Measurements from ENCODE around the gene CDC37L1.
"Not testable (repeated sequence)": the region's sequence is repeated elsewhere in the genome, so short reads cannot be mapped to it uniquely, and the experiment has no call there.

CDC37L1 gene

DNA sequence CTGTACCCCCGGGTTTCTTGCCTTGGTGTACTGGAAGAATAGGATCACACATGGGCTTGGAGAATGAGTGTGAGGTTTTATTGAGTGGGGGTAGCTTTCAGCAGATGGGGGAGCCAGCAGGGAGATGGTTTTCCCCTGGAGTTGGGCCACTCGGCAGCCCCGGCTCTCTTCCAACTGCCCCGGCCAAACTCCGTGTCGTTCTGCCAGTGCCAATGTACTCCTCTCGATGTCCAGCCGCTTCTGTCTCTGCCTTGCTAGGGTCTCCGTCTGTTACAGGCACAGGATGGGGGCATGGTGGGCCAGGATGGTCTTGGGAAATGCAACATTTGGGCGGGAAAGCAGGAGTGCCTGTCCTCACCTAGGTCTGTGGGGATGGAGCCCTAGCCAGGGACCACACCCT is 24.8 kb upstream of the CDC37L1 start:
- no peak for TF ChIP-seq ZFX (IDR thresholded peaks at IDR 0.05; ENCODE audit: borderline replicate concordance)
- TF ChIP-seq, protein P1, sequence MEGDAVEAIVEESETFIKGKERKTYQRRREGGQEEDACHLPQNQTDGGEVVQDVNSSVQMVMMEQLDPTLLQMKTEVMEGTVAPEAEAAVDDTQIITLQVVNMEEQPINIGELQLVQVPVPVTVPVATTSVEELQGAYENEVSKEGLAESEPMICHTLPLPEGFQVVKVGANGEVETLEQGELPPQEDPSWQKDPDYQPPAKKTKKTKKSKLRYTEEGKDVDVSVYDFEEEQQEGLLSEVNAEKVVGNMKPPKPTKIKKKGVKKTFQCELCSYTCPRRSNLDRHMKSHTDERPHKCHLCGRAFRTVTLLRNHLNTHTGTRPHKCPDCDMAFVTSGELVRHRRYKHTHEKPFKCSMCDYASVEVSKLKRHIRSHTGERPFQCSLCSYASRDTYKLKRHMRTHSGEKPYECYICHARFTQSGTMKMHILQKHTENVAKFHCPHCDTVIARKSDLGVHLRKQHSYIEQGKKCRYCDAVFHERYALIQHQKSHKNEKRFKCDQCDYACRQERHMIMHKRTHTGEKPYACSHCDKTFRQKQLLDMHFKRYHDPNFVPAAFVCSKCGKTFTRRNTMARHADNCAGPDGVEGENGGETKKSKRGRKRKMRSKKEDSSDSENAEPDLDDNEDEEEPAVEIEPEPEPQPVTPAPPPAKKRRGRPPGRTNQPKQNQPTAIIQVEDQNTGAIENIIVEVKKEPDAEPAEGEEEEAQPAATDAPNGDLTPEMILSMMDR (IDR thresholded peaks at IDR 0.05) = no peak
- no peak overlapping the region for H3K27ac ChIP-seq

DNA sequence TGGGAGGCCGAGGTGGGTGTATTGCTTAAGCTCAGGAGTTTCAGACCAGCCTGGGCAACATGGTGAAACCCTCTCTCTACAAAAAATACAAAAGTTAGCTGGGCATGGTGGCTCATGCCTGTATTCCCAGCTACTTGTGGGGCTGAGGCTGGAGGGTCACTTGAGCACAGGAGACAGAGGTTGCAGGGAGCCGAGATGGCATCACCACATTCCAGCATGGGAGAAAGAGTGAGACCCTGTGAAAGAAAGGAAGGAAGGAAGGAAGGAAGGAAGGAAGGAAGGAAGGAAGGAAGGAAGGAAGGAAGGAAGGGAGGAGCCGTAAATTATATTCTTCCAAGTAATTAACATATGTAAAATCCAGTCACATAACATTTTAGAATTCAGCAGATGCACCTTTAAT is 23.2 kb upstream of the CDC37L1 start:
- H3K27ac ChIP-seq = not testable (repeated sequence)

DNA sequence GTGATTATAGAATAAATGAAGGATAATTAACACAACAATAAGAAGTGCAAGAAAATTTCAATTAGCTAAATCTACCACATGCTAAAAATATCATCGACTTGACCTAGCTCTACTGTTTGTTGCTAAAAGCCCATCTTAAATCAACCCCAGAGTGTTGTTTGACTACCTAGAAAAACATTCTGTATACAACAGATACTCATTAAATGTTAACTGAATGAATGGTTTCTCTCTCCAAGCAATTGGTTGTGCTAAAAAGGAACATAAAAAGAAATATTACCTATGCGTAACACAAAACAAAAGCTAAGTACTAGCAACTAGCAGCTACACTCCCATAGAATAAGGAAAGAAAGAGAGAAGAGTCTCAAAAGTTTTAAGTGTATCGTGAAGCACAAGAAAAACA is 22.7 kb upstream of the CDC37L1 start:
- TF ChIP-seq ZFX (IDR thresholded peaks at IDR 0.05; ENCODE audit: borderline replicate concordance) = no peak
- TF ChIP-seq, protein P1 (IDR thresholded peaks at IDR 0.05) = no peak

DNA sequence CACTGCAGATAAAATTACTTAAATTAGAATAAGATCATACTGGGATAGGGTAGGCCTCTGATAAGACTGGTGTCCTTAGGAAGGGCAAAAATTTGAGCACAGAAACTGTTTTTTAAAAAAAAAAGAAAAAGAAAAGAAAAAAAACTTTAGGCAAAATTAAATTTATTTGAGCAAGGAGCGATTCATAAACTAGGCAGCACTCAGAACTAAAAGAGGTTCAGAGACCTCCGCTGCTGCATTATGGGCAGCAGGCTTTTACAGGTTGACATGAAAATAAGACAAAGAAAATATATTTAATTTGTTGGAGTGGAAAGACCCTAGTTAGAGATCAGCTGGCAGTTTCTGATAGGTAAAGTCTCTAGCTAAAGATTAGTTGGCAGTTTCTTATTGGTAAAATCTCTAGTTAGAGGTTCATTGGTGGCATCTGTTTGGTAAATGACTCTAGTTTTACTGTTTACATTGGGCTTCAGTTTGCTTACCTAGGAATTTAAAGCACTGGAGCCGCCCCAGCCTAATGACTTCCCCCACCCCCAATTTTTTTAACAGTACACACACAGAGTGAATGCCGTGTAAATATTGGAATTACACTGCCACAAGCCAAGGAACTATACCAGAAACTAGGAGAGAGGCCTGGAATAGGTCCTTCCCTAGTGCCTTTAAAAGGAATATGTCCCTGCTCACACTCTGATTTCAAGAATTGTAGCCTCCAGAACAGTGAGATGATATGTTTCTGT is 21.8 kb upstream of the CDC37L1 start:
- peak overlapping the region; percentile 18; the same call in 1 of the 2 replicates for H3K27ac ChIP-seq
- TF ChIP-seq, protein P1 (IDR thresholded peaks at IDR 0.05) = no peak

More for the DNA sequence above, 22.7 kb upstream of the CDC37L1 start:
- no peak overlapping the region for H3K27ac ChIP-seq

DNA sequence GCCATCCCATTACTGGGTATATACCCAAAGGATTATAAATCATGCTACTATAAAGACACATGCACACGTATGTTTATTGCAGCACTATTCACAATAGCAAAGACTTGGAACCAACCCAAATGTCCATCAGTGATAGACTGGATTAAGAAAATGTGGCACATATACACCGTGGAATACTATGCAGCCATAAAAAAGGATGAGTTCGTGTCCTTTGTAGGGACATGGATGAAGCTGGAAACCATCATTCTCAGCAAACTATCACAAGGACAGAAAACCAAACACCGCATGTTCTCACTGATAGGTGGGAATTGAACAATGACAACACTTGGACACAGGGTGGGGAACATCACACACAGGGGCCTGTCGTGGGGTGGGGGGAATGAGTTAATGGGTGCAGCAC is 18.7 kb upstream of the CDC37L1 start:
- H3K27ac ChIP-seq = not testable (repeated sequence)

DNA sequence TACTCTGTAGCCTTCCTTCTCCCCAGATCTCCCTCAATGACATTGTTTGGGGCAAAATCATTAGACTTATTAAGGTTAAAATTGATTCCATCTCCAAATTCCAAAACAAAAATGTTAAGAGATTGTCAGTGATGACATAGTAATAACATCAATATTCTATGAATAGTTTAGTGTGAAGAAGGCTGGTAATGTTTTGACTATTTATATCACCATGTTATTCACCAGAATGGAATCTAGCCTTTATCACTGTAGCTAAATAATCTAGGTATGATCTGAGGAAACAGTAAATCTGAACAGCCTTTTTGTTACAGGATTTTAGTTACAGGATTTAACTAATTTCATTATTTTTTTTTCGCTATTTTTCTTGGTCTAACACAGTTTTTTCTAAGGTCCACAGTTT is 18.2 kb upstream of the CDC37L1 start:
- H3K27ac ChIP-seq = peak overlapping the region; percentile 81; the same call in 1 of the 2 replicates
- TF ChIP-seq, protein P1 (IDR thresholded peaks at IDR 0.05) = no peak
- TF ChIP-seq ZFX (IDR thresholded peaks at IDR 0.05; ENCODE audit: borderline replicate concordance) = no peak

DNA sequence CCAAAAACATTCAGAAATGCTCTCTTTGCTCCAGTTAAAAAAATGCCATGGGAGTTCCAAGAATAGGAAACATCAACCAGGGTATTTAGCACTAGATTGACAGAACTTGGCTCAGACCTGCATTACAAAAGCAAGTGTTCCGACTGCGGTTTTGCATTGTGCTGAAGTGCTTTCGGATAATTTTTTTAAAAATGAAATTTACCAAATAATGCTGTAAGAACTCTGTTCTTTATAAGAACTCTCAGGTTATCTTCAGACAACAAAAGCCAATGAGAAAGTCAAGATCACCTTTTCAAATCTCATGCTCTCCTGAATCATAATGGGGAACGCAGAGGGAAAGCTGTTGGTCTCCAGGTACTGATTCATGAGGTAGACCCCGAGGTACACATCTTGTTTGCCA is 17.8 kb upstream of the CDC37L1 start:
- peak overlapping the region; percentile 81 for H3K27ac ChIP-seq

GRCh38 chr9:4662108-4662988 is 17.0 kb upstream of the CDC37L1 start, which contains the start of gene PLPP6:
Gene PLPP6 (plus strand): TSS chr9:4662294. CDS start chr9:4662376, 82 bp downstream.
- peak within 1 kb of the TSS; percentile 81 for H3K27ac ChIP-seq
- TF ChIP-seq ZFX (IDR thresholded peaks at IDR 0.05; ENCODE audit: borderline replicate concordance) = no peak
- TF ChIP-seq, protein P1 (IDR thresholded peaks at IDR 0.05) = peak; percentile 77

More for the DNA sequence above, 17.8 kb upstream of the CDC37L1 start:
- TF ChIP-seq, protein P1 (IDR thresholded peaks at IDR 0.05) = no peak
- no peak for TF ChIP-seq ZFX (IDR thresholded peaks at IDR 0.05; ENCODE audit: borderline replicate concordance)
